Measurements from ENCODE around the gene PTPRD.

DNA sequence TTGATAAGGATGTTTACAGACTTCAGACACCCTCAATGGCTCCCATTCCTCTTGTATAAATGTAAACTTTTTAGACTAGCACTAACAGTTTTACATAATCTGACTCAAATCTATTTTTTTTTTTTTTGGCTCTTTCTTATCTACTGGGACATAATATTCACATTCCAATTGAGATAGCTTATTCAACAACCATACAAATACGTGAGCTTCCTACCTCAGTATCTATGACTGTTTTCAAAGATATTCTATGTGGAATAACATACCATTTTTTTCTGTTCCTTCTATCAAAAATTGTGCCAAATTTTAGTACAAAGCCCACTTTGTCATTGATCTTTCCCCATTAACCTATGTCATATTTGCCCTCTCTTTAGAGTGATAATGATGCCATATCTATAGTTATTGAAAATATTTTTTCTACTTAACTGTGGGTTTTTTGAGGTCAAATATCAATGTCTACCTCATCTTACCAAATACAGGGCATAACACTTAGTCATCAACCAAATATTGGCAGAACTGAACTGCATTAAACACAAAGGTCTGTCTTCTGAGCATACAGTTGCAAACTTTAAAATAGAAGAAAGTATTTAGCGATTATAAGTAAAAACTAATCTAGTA lies 482.6 kb downstream of the PTPRD start:
- TF ChIP-seq, protein P1, sequence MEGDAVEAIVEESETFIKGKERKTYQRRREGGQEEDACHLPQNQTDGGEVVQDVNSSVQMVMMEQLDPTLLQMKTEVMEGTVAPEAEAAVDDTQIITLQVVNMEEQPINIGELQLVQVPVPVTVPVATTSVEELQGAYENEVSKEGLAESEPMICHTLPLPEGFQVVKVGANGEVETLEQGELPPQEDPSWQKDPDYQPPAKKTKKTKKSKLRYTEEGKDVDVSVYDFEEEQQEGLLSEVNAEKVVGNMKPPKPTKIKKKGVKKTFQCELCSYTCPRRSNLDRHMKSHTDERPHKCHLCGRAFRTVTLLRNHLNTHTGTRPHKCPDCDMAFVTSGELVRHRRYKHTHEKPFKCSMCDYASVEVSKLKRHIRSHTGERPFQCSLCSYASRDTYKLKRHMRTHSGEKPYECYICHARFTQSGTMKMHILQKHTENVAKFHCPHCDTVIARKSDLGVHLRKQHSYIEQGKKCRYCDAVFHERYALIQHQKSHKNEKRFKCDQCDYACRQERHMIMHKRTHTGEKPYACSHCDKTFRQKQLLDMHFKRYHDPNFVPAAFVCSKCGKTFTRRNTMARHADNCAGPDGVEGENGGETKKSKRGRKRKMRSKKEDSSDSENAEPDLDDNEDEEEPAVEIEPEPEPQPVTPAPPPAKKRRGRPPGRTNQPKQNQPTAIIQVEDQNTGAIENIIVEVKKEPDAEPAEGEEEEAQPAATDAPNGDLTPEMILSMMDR (IDR thresholded peaks at IDR 0.05) = no peak
- TF ChIP-seq EZH2 (IDR thresholded peaks at IDR 0.05; ENCODE audit: borderline replicate concordance, insufficient read depth, low read depth, low read length, poor library complexity, severe bottlenecking) = no peak

Data from B cell (primary cell).